ENCODE measurements around the gene SURF2.

The SURF2 gene

GRCh38 chr9:133339641-133340040 is 16.7 kb upstream of the SURF2 start:
- DNase-seq, result no peak

GRCh38 chr9:133340256-133340655 is 16.1 kb upstream of the SURF2 start:
- DNase-seq, result peak; percentile 16

- DNase-seq, result no peak
Measured at GRCh38 chr9:133340916-133341315, 15.4 kb upstream of the SURF2 start.

GRCh38 chr9:133341369-133342068 is 14.8 kb upstream of the SURF2 start:
- peak; percentile 75 for DNase-seq

- no peak for DNase-seq
Measured at GRCh38 chr9:133342069-133342406, 14.3 kb upstream of the SURF2 start.

- no peak for DNase-seq
Measured at GRCh38 chr9:133342570-133342969, 13.8 kb upstream of the SURF2 start.

- no peak for DNase-seq
Measured at GRCh38 chr9:133344071-133344470, 12.3 kb upstream of the SURF2 start.

- DNase-seq, result no peak
Measured at GRCh38 chr9:133344979-133345378, 11.4 kb upstream of the SURF2 start.

- no peak for DNase-seq
Measured at GRCh38 chr9:133345596-133345995, 10.8 kb upstream of the SURF2 start.

GRCh38 chr9:133346021-133346785 is 10.1 kb upstream of the SURF2 start:
- no peak for DNase-seq

GRCh38 chr9:133347515-133347984 is 8.8 kb upstream of the SURF2 start:
- DNase-seq, result peak; percentile 18

- DNase-seq, result peak; percentile 98
Measured at GRCh38 chr9:133347985-133348717, 8.2 kb upstream of the SURF2 start, which contains the start of the genes MED22 and RPL7A. MED22 (minus strand) TSS chr9:133348131; CDS start chr9:133346662, 1,469 bp downstream. RPL7A (plus strand) TSS chr9:133348218; CDS start chr9:133348244, 26 bp downstream.

GRCh38 chr9:133348718-133349573 is 7.4 kb upstream of the SURF2 start:
- no peak for DNase-seq

- no peak for DNase-seq
Measured at GRCh38 chr9:133349965-133350616, 6.3 kb upstream of the SURF2 start.

- DNase-seq, result no peak
Measured at GRCh38 chr9:133351526-133351907, 4.8 kb upstream of the SURF2 start.

- peak; percentile 72 for DNase-seq
Measured at GRCh38 chr9:133351908-133352634, 4.3 kb upstream of the SURF2 start.

- no peak for DNase-seq
Measured at GRCh38 chr9:133352635-133353340, 3.6 kb upstream of the SURF2 start.

- no peak for DNase-seq
Measured at GRCh38 chr9:133353548-133353947, 2.8 kb upstream of the SURF2 start.

GRCh38 chr9:133354766-133355165 is 1.6 kb upstream of the SURF2 start:
- no peak for DNase-seq

- DNase-seq, result no peak
Measured at GRCh38 chr9:133355881-133356357, 431 bp upstream of the SURF2 start.
